Measurements from ENCODE around the gene ACTR2. TPM values are rescaled to one million over a fixed set of nuclear protein-coding genes. Genes with fewer than 3 reads are reported as not detected.
"Not testable (repeated sequence)": the region's sequence is repeated elsewhere in the genome, so short reads cannot be mapped to it uniquely, and the experiment has no call there.

The ACTR2 gene
- total and polyA plus RNA-seq, 11 donors: 28.2 to 216 (median 109) TPM

- DNase-seq (no peak), ATAC-seq (no peak)
- H3K4me3 ChIP-seq: no peak overlapping the region
- H3K27ac ChIP-seq: no peak overlapping the region
- H3K4me1 ChIP-seq: peaks cover 0 to 28% (median 12%) of the 10 kb centered on the region in 12 donors
- H3K36me3 ChIP-seq: peaks cover 0 to 64% (median 51%) of the 10 kb centered on the region in 9 donors
- H3K9me3 ChIP-seq: no peaks in the 10 kb centered on the region
- H3K27me3 ChIP-seq: no peaks in the 10 kb centered on the region
- intact Hi-C loops (cut with DNase I): loop anchor here in 6 of 10 donors (5.0 to 10.0 kb wide), 8 partner anchors 37 to 232 kb away; partner anchors contain the start of gene SPRED2 (in 2 of the 6)
- TF ChIP-seq CTCF (IDR thresholded peaks at IDR 0.05): no peak
- TF ChIP-seq POLR2A (IDR thresholded peaks at IDR 0.05): no peak
- 91 to 93% (median 92%) methylated on average over 8 of the region's 8 CpGs for WGBS, 4 donors
These were observed 87.3 kb downstream of the ACTR2 start for GRCh38 chr2:65314801-65315441.

GRCh38 chr2:65316072-65316471, 88.4 kb downstream of the ACTR2 start:
- TF ChIP-seq CTCF (IDR thresholded peaks at IDR 0.05): no peak
- TF ChIP-seq POLR2A (IDR thresholded peaks at IDR 0.05): no peak
- H3K9me3 ChIP-seq: no peaks in the 10 kb centered on the region
- H3K27me3 ChIP-seq: no peaks in the 10 kb centered on the region
- no peak overlapping the region for H3K4me3 ChIP-seq
- peaks cover 0 to 22% (median 9%) of the 10 kb centered on the region in 12 donors for H3K4me1 ChIP-seq
- peak overlapping the region in 6 of 12 donors; percentile 9 to 67 (median 48) for H3K27ac ChIP-seq
- peaks cover 0 to 64% (median 50%) of the 10 kb centered on the region in 9 donors for H3K36me3 ChIP-seq
- WGBS, 4 donors: 63 to 80% (median 70%) methylated on average over 5 to 6 of the region's 6 CpGs
- peak; percentile 33 to 73 (median 71) for DNase-seq
- peak; percentile 66 to 73 (median 70) for ATAC-seq
- intact Hi-C loops (cut with DNase I): loop anchor here in 2 of 10 donors (10.0 kb wide), 2 partner anchors 109 to 119 kb away; partner anchors contain the start of gene SPRED2 (in 1 of the 2)

GRCh38 chr2:65317351-65317750, 89.7 kb downstream of the ACTR2 start:
- ATAC-seq, H3K9me3 ChIP-seq, H3K27me3 ChIP-seq, H3K4me3 ChIP-seq, H3K27ac ChIP-seq, DNase-seq: not testable (repeated sequence)
- intact Hi-C loops (cut with DNase I): loop anchor here in 2 of 10 donors (10.0 kb wide), 2 partner anchors 107 to 117 kb away; partner anchors contain the start of gene SPRED2 (in 1 of the 2)
- WGBS, 4 donors: 93 to 99% (median 97%) methylated on average over 7 of the region's 7 CpGs
- Histone ChIP-seq H3K4me1 (peaks cover 0 to 17% (median 7%) of the 10 kb centered on the region in 12 donors), H3K36me3 (peaks cover 0 to 53% (median 39%) of the 10 kb centered on the region in 9 donors)

- Histone ChIP-seq H3K4me3 (no peak overlapping the region), H3K4me1 (peaks cover 0 to 13% (median 5%) of the 10 kb centered on the region in 12 donors), H3K27ac (no peak overlapping the region), H3K27me3 (no peaks in the 10 kb centered on the region), H3K9me3 (no peaks in the 10 kb centered on the region), H3K36me3 (peaks cover 0 to 48% (median 35%) of the 10 kb centered on the region in 9 donors)
- no peak for ATAC-seq
- DNase-seq: no peak
- intact Hi-C loops (cut with DNase I): loop anchor here in 2 of 10 donors (10.0 kb wide), 2 partner anchors 107 to 117 kb away; partner anchors contain the start of gene SPRED2 (in 1 of the 2)
- TF ChIP-seq CTCF (IDR thresholded peaks at IDR 0.05) (no peak), POLR2A (IDR thresholded peaks at IDR 0.05) (no peak)
- WGBS, 4 donors: 90 to 99% (median 98%) methylated on average over 7 of the region's 7 CpGs
These were observed 90.2 kb downstream of the ACTR2 start for GRCh38 chr2:65317841-65318240.
